Measurements from ENCODE around the gene XPO6.
"Not testable (repeated sequence)": the region's sequence is repeated elsewhere in the genome, so short reads cannot be mapped to it uniquely, and the experiment has no call there.

The XPO6 gene, protein sequence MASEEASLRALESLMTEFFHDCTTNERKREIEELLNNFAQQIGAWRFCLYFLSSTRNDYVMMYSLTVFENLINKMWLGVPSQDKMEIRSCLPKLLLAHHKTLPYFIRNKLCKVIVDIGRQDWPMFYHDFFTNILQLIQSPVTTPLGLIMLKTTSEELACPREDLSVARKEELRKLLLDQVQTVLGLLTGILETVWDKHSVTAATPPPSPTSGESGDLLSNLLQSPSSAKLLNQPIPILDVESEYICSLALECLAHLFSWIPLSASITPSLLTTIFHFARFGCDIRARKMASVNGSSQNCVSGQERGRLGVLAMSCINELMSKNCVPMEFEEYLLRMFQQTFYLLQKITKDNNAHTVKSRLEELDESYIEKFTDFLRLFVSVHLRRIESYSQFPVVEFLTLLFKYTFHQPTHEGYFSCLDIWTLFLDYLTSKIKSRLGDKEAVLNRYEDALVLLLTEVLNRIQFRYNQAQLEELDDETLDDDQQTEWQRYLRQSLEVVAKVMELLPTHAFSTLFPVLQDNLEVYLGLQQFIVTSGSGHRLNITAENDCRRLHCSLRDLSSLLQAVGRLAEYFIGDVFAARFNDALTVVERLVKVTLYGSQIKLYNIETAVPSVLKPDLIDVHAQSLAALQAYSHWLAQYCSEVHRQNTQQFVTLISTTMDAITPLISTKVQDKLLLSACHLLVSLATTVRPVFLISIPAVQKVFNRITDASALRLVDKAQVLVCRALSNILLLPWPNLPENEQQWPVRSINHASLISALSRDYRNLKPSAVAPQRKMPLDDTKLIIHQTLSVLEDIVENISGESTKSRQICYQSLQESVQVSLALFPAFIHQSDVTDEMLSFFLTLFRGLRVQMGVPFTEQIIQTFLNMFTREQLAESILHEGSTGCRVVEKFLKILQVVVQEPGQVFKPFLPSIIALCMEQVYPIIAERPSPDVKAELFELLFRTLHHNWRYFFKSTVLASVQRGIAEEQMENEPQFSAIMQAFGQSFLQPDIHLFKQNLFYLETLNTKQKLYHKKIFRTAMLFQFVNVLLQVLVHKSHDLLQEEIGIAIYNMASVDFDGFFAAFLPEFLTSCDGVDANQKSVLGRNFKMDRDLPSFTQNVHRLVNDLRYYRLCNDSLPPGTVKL

GRCh38 chr16:28211758-28212531 lies at the start of gene XPO6:
XPO6 (minus strand) TSS chr16:28211965; CDS start chr16:28211368, 597 bp downstream.
- DNase-seq: peak; percentile 81 to 92

GRCh38 chr16:28260193-28260592 lies 48.4 kb upstream of the XPO6 start:
- DNase-seq: no peak

GRCh38 chr16:28259781-28260150 lies 48.0 kb upstream of the XPO6 start:
- no peak for DNase-seq

DNA sequence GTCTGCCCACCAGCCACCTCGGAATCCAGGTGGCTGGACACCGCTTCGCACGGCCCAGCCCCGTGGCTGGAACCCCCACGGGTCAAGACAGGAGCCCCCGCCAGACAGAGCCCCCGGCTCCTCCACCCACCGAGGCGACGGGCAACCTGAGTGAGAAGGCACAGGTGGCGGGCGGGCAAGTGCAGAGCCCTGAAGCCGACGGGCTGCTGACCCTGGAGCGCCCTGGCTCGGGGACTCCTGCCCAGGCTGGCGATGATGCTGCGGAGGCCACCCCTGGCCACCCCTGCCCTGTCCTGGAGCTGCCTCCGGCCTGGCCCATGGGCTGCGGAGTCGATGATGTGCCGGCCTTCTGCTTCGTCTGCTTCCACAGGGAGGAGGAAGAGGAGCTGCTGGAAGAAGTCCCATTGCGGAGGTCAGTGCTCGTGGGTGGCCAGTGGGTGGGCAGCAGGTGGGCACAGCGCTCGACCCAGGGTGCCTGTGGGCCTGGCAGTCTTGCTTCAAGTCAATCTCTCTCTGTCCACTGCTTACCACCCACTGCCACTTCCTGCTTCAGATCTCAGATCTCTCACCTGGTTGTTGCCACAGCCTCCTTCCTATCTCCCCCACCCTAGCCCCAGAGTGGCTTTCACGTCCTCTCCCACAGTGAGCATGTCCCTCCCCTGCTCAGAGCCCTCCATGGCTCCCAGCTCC lies 47.5 kb upstream of the XPO6 start:
- DNase-seq: no peak

DNA sequence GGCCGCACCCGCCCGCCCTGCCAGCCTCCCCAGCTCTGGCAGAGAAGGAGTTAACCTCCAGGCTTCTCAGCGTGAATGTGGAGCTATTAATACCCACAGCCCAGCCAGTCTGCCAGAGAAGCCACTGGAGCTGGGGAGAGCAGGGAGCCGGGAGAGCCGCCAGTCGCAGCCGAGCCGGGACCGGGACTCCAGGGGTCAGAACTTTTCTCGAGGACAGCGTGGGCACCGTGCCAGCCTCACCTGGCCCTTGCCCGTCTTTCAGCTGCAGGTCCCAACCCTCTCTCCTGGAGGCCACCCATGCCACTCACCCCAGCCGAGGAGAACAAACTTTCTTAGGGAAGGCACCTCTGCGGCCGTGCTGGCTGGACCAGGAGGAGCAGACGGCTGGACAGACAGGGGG lies 46.8 kb upstream of the XPO6 start:
- no peak for DNase-seq

DNA sequence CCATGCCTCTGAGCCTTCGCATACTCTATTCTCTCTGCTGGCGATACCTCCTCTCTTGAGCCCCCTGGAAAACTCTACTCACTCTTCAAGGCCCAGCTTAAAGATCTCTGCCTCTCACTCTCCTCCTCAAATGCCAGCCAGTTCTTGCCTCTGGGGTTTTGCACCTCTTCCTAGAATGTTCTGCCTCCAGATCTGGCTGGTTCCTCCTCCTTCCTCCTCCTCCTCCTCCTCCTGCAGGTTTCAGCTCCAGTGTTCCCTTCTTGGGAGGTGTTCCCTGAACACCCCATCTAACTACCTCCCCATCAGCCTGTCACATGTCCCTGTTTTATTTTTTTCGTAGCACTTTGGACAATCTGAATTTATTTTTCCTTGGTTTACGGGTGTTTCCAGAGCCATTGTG lies 45.5 kb upstream of the XPO6 start:
- DNase-seq: no peak

DNA sequence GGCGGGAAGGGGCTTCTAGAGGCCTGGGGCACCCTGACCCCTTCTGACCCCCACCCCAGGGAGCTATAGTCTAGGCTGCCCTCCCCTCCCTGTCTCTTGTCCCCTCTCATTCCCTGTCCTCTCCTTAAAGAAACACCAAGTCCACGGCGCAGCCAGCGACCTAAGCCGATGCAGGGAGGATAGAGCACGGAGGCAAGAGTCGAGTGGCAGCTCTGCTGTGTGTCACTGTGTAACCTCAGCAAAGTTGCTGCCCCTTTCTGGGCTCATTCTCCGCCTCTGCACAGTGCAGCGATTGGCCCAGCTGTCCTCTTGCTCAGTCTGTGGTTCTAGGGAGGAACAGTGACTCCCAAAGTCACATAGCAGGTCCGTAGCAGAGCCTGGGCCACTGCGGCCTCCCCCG lies 44.1 kb upstream of the XPO6 start:
- no peak for DNase-seq

- no peak for DNase-seq
These were observed 42.4 kb upstream of the XPO6 start for GRCh38 chr16:28254158-28254557.

DNA sequence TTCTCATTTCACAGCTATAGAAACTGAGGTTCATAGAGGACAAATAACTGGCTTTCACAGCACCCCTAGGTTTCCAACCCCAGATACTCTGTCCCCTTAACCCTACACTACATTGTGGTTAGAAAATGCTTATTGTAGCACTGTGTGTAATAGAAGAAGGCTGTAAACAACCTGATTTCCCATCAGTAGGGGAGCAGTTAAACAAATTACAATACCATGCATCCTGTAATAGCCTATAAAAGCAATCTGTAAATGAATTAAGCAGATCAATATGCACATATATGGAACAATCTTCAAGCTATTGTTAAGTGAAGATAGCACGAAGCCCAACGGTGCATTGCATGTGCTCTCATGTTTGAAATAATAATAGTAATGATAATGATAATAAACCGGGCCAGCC lies 39.2 kb upstream of the XPO6 start:
- DNase-seq: no peak

DNA sequence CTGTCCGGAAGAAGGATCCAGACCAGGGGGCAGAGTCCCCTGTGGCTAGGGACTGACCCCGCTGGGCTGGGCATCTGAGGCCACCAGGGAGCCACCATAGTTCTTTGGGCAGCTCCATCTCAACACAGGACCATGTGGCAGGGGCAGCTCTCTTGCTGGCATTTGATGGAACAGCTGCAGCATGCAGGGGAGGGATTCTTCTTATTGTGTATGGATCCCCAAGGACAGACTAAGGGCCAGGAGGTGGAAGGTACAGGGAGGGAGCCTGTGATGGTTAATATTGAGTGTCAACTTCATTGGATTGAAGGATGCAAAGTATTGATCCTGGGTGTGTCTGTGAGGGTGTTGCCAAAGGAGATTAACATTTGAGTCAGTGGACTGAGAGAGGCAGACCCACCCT lies 37.7 kb upstream of the XPO6 start:
- DNase-seq: not testable (repeated sequence)

GRCh38 chr16:28241924-28242323 lies 30.2 kb upstream of the XPO6 start:
- no peak for DNase-seq

DNA sequence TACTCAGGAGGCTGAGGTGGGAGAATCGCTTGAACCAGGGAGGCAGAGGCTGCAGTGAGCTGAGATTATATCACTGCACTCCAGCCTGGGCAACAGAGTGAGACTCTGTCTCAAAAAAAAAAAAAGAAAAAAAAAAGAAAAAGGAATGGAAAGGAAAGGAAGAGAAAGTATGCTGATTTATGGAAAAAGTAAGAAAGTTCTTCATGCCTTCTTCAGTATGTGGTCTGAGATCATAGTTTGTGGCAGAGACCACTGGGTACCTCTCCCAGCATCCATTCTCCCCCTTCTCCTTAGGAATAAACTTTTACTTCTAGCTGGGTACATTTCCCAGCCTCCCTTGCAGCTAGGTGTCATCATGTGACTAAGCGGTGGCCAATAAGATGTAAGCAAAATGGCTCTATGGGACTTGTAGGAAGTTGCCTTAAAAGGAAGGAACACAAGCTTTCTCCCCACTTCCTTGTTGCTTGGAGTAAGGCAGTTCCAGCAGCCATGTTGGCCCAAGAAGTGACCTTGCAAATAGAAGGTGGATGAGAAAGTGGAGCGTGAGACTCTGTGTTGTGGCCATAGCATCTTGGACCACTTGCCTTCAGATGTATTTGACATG lies 26.1 kb upstream of the XPO6 start:
- no peak for DNase-seq

DNA sequence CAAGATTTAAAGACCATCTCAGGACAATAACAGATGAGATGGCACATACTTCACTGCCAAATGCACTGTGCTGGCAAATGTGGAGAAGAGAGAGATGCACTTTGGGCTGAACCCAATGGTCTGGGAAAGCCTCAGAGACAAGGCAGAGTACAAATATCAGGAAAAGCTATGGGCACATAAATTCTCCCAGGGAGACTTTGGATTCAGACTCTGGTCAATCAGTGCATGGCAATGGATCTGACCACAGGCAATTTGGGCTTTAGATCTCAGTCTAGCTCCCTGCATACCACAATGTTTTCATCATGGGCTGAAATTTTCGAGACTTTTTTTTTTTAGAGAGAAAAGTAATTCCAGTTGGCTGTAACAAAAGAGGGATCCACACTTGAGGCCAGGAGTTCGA lies 20.0 kb upstream of the XPO6 start:
- DNase-seq: no peak

GRCh38 chr16:28223909-28224308 lies 12.1 kb upstream of the XPO6 start:
- not testable (repeated sequence) for DNase-seq

GRCh38 chr16:28219777-28220176 lies 8.0 kb upstream of the XPO6 start:
- not testable (repeated sequence) for DNase-seq

GRCh38 chr16:28219282-28219681 lies 7.5 kb upstream of the XPO6 start:
- no peak for DNase-seq

DNA sequence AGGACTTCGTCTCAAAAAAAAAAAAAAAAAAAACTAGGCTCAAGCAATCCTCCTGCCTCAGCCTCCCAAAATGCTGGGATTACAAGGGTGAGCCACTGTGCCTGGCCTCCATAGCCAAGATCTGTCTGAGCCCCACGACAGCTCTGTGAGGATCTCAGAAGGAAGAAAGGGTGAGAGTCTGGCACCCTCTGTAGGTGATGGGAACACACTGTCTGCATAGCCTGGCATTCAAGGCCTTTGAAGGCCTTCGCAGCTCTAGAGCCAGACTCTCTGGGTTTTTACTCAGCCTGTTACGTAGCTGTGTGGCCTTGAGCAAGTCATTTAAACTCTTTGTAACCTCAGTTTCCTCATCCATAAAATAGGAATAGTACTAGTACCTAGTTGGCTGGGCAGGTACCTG lies 6.3 kb upstream of the XPO6 start:
- peak; percentile 20 to 52 for DNase-seq

GRCh38 chr16:28217326-28217725 lies 5.6 kb upstream of the XPO6 start:
- DNase-seq: no peak

DNA sequence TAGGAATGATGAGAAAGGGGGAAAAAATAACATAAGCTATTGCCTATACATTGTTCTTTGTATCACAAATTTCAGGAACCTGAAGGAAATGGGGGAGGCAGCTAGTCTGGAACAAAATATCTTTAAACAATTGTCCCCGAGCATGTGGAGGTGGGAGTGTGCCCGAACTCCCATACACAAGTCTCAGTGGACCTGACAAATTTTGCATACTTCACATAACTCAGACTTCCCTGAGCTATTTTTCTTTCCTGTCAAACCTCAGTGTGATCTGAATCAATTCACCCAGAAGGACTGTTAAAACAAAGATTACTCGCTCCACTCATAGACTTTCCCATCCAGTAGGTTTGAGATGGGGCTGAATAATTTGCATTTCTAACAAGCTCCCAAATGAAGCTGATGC lies 1.6 kb upstream of the XPO6 start:
- DNase-seq: no peak

DNA sequence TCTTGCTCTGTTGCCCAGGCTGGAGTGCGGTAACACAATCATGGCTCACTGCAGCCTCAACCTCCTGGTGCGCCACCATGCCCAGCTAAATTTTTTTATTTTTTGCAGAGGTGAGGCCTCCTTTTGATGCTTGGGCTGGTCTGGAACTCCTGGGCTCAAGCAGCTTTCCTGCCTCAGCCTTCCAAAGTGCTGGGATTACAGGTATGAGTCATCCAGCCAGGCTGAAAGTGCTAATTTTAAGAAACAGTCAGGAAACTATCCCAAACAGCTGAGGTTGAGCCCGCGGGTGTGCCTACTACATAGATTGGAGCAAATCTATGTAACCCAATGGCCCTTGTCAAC lies 738 bp upstream of the XPO6 start:
- no peak for DNase-seq

DNA sequence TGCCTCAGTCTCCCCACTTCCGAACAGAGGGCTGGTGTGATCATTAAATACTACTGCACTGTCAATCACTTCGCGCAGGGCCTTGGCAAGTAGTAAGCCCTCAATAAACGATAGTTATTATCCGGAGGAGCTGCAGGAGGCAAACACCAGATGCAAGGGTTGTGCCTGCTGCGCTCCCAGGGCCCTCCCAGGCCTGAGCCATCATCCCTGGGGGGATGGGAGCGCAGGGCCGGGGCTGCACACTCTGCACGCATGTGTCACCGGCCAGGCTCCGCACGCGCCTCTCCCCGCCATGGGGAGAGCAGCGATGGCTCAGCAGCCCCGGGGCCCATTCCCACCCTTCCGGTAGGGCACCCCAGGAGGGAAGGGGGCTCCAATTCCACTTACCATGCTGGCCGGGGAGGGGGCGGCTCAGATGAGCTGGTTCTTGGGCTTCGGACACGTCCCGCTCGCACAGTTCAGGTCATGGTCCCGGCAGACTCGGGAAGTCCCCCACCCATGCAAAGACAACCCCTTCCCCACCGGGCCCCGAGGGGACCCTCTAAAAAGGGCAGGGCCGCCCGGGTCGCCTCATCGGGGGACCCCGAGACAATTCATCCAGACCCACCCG lies 681 bp downstream of the XPO6 start:
- peak; percentile 20 to 37 for DNase-seq

Measured in SW 1271 (cell line).